Measurements from ENCODE around the gene EPS8L3.
"Not testable (repeated sequence)": the region's sequence is repeated elsewhere in the genome, so short reads cannot be mapped to it uniquely, and the experiment has no call there.

EPS8L3 gene

DNA sequence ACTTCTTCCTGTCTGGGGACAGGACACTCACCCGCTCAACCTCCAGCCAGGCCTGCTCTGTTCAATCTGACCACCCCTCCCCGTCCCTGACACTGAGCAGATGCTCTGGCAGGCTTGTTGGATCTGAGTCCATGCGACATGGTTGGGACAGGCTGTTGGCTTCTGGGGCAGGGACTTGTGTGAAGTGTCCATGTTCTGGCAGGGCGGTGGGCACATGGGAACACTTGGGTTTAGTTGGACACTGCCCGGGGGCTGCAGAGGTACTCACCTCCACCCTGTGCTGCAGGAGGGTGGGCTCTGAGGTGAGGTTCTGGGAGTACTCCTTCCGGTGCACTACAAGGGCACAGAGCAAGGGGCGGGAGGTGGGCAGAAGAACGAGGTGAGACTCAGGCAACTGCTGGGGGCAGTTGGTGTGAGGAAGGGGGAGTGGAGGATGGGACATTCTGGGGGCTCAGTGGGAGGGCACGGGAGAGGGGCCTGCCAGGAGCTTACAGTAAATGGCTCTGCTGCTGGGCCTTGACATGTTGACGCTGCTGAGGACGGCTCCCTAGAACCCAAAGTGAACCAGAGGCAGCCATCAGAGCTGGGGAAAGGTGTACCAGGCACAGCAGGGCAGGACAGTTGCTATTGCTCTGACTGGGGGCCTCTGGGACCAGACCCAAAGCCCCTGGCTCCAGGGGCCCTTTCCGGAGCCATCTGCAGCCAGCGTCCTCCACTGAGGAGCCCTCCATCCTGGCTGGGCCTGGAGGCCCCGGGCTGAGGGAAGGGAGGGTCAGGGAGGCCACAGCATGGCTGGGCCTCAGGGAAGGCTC, 2.3 kb downstream of the EPS8L3 start:
- no peak for DNase-seq

DNA sequence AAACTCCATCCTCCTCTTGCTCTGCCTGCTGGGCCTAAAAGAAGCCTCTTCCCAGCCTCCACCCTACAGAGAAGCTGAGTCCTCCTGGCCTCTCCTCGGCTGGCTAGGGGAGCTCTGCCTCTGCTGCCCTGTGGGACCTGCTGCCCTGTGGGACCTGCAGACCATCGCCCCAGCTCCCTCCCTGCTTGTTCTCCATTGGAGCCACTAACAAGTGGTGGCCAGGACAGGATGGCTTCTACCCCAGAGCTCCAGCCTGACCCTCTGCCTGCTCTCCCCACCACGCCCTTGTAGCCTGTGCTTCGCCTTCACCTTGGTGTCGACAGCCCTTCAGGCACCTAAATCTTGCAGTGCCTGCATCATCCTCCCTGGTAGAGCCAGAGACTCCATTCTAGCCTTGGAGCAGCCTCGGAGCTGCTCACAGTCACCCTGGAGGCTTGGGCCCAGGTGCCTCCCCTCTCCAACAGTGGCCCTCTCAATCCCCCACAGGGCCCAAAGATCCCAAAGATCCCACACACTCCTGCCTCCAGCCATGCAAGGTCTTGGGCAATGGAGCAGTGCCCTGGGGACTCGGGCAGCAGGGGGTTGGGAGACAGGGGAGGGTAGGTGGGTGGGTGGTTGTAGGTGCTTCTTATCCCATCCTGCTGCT, 3.0 kb downstream of the EPS8L3 start:
- DNase-seq = no peak

DNA sequence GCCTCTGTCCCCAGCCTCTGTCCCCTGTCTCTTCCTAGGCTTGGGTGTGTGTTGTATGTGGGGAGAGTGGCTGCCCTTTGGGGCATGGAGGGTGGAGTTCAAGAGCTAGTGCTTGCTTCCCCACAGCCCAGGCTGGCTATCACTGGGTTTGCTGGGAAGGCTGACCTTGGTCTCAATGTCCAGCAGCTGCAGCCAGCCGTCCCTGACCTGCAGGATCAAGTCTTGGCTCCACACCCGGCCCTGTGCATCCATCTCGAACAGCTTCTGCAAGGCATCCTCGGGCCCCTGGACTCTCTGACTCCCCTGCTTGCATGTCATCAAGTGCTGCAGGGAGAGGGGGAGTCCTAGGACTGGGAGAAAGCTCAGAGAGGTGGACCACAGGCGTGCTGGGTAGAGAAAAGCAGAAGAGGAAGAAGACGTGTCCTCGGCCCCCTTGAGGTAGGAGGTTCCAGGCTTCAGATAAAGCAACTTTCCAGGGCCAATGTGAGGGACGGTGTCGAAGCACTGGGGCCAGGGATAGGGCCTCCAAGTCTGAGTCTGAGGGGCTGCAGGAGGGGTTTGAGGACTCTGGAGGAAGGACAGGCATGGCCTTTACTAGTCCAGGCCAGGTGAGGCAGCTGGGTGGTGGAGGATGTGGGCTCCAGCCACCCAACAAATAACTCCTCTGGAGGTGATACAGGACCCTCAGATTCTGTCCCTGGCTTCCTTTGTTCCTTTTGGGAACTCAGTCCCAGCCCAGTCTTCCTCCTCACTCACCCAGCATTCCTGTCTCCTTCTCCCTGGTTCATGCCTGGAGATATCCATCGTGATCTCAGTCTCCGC, 4.0 kb downstream of the EPS8L3 start:
- DNase-seq = no peak

DNA sequence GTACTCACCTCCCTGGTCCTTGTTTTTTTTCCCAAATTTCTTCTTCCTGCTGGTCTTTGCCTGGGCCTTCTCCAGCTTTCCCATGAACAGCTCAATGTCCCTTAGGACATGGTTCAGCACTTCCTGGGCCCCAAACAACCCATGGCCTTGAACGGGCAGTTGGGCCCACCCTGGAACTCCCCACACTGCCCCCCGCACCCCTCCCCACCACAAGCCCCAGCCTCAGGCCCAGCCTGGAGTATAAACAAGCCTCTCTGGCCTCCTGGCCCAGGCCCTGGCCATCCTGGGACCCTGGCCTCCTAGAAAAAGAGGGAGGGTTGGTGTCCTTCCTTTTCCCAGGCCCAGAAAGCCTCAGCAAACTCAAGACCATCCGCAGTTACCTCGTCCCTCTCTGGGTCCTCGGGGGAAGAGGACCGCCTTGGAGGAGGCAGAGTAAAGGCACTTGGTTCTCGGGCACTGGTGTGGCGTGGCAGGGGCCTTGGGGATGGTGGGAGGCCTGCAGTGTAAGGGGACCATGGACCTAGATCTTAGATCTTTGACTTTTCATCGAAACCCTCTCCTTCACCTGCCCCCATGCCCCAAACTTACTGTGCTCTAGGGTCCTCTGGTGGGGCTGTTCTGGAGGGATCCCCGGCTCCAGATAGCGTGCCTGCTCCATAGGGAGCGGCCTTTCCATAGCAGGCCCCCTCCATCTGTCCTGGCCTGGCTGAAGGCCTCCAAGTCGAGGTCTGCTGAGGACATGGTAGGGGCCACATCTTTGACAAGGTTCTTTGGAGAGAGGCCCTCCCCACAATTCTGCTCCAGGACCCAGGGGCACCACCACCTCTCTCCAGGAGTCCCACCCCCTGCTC, 5.6 kb downstream of the EPS8L3 start:
- DNase-seq = no peak

DNA sequence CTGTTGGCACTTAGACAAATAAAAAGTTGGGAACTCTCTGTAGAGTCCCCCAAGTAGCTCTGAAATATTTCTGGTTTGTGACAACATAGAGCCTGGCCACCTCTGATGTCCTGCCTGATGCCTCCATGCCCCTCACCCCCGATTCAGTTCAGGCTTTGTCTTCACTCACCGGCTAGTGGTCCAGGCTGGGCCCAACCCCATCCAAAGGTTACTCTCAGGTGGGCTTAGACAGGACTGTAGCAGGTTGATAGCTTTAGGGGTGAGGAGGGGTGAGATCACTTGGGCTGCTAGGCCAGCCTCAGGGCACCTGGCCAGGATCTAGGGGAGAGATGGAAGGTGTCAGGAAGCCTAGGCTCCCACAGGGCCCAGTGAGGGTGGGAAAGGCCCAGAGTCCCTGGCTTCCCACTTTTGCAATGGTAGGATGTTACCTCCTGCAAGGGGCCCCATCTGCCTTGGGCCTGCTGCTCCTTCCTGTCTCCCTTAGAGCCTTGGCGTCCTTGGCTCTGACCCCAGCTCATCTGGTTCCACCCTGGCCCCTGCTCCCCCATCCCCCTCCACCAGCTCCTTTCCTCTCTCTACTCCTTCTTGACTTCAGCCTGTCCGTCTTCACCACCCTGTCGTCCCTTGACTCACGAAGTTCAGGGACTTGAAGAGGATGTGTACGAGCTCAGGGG, 6.7 kb downstream of the EPS8L3 start:
- no peak for DNase-seq

DNA sequence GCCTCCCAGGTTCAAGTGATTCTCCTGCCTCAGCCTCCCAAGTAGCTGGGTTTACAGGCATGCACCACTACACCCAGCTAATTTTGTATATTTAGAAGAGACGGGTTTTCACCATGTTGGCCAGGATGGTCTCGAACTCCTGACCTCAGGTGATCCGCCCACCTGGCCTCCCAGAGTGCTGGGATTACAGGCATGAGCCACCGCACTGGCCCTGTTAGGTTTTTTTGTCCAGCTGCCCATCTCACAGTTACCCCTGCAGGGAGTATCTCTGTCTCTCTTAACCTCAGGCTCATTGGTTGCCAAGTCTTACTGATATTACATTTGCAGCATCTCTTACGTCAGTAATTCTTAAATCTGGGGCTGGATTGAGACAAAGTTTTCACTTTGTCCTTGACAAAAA, 7.4 kb downstream of the EPS8L3 start:
- DNase-seq = not testable (repeated sequence)

DNA sequence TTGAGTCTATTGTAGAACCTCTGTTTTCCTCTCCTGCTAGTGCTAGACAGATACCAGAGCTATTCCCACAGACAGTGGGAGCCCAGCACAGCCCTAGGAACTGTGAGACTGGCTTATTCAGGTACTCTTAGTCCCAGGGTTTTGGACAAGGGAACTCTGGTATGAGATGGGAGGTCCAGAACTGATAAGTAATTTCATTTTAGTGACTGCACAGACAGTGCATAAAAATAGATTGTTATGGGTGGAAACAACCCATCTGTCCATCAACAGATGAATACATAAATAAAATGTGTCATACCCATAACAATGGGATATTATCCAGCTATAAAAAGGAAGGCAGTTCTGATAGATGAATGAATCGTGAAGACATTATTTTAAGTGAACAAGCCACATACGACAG, 9.0 kb downstream of the EPS8L3 start:
- DNase-seq = no peak

DNA sequence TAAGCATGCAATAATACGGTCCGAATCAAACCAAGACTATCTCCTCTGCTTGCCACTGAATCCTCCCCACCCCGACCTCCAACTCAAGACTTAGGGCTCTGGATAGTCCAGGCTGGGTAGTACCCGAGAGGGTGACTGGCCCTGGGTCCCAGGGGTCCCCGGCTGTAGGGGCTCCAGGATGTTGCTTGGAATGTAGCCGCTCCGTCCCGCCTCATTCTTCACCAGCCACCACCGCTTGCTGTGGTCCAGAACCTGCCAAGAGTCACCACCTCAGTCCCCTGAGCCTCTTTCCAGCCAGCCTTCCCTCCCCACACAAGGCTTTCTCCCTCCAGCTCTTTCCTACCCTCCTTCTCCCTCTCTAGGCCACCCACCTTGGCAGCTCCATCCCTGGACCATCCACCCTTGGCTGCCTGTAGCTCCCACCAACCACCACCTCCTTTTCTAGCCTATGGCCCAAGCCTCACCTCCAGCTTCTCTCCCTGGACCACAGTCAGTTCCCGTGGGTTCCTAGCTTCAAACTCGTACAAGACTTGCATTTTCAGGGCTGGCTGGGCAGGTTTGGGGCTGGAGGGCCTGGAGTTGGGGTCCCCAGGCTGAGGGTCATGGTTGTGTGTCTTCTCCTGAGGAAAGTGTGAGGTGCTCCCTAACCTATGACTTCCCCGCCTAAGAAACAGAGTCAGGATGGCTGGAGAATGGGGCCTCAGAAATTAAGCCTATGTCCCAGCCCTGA, 12.0 kb downstream of the EPS8L3 start:
- no peak for DNase-seq

DNA sequence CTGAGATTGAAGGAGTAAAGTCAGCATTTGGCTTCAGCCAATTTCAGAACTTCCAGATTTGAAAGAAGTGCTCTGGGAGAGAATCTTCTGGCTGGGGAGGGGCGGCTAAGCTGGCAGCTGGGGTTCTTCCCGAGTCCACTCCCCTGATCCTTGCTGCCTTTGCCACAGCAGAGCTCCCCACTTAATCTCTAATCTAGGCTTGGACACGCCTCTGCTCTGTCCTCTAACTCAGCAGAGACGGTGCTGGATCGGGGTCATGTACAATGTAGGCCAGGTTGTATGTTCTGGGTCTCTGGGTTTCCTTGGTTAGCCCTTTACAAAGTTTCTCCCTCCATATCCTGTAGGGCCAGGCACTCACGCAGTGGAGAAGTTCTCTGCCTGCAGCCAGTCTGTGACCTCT, 12.8 kb downstream of the EPS8L3 start:
- DNase-seq = no peak

DNA sequence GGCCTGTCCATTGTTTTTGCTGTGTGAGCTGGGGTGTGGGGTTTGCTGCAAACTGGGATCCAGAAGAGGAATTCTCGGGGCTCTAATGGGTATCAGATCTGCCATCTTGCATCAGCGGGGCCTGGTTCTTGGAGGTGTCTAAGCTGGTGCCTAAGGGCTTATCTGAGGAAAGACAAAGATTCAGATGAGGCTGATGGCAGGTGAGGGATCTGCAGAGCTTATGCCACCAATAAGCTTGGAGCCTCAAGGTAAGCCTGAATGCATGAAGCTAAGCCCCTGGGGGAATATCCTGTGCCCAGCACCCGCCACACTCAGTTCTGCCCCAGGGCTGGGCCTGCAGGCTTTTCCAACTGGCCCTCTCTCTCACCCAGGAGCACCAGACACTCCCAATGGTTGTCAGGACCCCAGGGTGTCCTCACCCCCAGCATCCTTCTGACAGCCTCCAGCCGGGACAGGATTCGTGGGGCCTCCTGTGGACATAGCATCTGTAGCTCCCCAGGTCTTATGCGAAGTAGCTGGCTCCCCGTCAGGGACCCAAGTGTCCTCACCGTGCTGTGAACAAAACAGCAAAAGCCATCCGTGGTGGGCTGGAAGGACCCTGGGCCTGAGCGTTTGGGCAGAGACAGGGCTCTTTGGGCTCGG, 13.4 kb downstream of the EPS8L3 start:
- DNase-seq = no peak

DNA sequence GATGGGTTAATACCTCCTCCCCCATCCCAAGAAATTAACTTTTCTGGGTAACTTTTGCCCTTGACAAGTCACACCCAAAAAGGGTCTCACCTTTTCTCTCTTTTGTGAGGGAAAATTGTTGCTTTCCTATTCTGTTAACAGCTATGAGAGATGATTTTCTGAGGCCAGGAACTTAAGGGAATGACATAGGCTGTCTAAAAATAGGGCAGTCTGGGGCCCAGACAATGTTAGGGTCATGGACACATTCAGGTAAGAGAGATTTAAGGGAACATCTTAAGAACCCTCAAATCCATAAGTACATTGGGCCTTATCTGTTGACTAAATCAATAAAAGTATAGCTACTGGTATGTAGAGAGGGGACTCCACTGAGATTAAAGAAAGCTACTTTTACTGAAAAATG, 14.5 kb downstream of the EPS8L3 start:
- DNase-seq = no peak

DNA sequence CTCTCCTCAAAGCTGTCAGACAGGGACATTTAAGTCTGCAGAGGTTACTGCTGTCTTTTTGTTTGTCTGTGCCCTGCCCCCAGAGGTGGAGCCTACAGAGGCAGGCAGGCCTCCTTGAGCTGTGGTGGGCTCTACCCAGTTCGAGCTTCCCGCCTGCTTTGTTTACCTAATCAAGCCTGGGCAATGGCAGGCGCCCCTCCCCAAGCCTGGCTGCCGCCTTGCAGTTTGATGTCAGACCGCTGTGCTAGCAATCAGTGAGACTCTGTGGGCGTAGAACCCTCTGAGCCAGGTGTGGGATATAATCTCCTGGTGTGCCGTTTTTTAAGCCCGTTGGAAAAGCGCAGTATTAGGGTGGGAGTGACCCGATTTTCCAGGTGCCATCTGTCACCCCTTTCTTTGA, 15.4 kb downstream of the EPS8L3 start:
- not testable (repeated sequence) for DNase-seq

DNA sequence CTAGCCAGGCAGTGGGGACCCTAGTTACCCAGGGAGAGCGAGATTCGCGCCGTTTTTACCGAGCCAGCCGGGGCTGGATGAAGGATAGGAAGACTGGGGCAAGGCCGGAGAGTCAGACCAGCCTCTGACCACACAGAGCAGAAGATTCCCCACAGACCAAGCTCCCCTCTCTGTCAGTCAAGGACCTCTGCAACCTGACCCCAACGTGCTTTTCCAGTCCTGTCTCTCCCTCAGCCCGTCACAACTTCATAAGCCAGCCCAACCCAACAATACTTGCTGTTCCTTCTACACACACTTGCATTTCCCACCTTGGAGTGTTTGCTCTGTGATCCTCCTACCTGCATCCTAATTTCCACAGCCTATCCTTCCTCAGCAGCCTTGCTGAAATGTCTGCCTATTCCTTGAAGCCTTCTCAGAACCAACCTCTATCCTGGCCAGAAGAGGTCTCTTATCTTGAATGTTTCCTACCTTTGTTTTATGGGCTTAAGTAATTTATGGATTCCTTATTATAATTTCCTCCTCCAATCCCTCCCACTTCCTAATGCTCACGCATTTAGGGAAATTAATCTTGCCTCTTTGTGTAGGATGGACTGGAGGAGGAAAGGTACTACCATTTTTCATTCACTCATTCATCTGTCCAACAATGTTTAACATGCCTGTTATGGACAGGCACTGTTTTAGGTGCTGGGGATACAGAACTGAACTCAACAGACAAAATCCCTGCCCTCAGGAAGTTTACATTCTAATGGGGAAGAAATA, 22.9 kb downstream of the EPS8L3 start, which contains the start of gene GSTM3:
Gene GSTM3, minus strand, starts transcription at position 424 of the 759 bp plus-strand sequence. CDS start 751 bp downstream, outside the sequence.
- no peak for DNase-seq

DNA sequence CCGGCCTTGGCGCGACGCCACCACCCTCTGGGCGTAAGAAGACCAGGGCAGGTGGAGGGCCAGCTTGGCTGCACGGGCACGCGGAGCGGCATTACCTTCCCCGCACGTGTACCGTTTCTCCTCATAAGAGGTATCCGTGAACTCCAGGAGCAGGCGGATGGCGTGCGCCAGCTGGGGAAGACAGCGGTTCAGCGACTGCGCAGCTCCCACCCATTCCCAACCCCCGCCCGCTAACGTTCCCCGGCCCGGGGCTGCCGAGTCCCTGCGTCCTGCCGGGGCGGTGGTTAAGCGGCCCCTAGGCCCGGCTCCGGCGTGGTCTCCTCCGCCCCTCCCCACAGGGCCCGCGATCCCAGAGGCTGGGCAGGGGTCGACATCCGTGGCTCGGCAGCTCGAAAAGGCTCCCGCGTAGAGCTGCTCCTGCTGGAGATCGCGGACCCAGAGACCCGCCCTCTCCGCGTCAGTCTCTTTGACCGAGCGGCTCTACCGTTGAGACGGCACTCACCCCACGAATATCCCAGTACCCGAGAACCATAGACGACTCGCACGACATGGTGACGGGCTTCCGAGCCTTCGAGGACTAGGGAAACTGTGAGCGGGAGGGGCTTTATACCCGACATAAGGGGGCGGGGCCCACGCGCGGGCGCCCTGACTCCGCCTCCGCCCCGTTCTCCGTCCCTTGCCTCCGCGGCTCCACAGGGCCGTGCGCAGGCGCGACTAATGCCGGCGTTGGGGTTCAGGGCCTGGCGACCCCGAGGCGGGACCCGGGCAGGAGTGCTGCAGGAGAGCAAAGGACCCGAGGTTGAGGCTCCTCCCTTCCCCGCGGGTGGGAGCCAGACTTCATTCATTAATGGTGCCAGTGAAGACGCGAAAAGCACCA, 23.7 kb downstream of the EPS8L3 start:
- peak; percentile 81 for DNase-seq

DNA sequence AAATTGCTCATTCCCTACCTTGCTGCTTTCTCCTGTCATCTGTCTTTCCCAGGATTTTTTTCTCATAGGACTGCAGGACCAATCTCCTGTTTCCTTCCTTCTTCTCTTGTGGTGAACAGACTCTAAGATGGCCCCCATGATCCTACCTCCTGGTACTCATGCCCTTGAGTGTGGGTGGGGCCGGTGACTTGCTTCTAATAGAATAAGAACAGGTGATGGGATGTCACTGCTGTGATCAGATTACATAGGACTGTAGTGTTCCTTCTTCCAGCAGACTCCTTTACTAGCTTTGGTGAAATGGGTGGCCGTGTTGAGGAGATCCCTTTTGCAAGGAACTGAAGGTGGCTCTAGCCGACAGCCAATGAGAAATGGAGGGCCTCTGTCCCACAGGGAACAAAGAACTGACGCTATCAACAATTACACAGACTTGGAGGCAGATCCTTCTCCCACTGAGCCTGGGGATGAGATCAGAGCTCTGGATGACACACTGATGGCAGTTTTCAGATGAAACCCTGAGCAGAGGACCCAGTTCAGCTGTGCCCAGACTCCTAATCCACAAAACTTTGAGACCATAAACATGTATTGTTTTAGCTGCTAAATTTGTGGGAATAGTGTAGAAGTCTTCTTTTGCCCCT, 30.4 kb downstream of the EPS8L3 start:
- DNase-seq = no peak

DNA sequence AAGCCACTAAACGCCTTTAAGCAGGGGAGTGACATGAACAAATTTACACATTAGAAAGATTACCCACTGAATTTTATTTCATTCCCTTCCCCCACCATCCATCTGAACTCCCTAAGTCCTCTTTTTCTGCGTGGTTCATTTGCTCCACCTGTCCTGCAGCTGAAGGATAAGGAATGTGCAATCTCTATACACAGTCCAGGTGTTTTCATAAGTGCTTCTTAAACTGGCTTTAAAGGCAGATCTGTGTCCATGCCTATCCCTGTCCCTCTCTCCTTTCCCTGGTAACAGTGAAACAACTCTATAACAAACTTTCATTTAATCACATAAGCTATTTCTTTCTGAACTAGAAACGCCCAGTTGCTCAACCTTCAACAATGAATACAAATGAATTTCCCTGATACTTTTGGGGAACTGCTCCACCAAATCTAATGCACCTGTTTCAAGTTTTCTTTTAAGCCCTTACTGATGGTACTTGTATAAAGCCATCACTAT, 31.3 kb downstream of the EPS8L3 start:
- DNase-seq = no peak

DNA sequence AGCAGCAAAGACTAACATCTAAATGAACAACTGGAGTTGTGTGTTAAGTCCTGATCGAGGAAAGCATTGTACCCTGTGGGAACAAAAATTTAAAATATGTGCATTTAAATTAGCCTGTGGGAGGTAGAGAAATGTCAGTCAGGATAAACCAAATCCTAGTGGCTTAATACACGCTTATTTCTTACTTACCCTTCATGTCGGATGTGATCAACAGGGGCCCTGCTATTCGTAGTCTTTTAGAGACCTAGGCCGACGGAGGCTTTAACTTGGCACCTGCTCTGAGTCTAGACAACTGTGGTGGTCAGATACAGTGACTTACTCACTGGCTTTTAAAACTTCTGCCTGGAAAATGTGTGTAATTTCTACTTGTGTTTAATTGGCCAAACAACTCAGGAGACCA, 33.1 kb downstream of the EPS8L3 start:
- no peak for DNase-seq

DNA sequence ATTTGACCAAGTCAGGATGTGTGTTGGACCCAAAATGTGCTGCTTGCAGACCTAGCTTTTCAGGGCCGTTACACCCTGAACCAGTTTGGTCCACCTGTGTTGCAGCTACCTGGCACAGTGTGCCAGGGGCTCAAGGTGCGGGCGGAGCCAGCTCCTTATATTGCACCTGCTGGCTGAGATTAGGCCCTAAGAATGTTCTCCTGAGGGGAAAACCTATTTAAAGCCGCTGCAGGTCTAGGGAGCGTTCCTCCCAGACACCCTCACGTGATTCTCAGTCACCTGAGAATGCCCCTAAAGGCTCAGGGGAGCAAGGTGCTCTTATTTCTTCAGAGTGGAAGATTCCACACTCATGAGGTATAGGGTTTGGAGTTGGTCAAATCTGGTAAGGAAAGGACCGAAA, 34.9 kb downstream of the EPS8L3 start:
- no peak for DNase-seq
